Endothelial cell of umbilical vein (primary cell): ENCODE results near the gene CKS1B. TPM values are rescaled to one million over a fixed set of nuclear protein-coding genes. Genes with fewer than 3 reads are reported as not detected.

Source experiments
- BruUV-seq: library from RNA; stranded (reverse); fragments of 400-500 nt; replicated peaks from 2 replicates; lab custom pipeline; 2021; lab: Mats Ljungman, UMichigan
- CTCF ChIA-PET: fragments of 300-600, 350-600 bp; sonication (Branson Sonifier 250); formaldehyde crosslinking; loops from one replicate; lab custom pipeline; 2021; ENCODE audit warnings: antibody characterized with exemption, inconsistent platforms; lab: Charles Lee
- POLR2A ChIA-PET: fragments of 300-600, 350-600 bp; sonication (Branson Sonifier 250); formaldehyde crosslinking; loops from one replicate; lab custom pipeline; 2021; ENCODE audit warnings: antibody characterized with exemption, inconsistent platforms; lab: Charles Lee
- DNase-seq: peaks from one replicate; pipeline ENCODE4 v3.0.0-alpha.2; 2011; ENCODE audit warnings: low read depth, low spot score
- FAIRE-seq: peaks from 2 replicates; lab custom pipeline; 2011; peaks lifted over from hg19 to GRCh38; lab: Jason Lieb, UNC
- H2AFZ ChIP-seq: 2 replicates; pipeline ENCODE4 v1.6.0; 2012; ENCODE audit warnings: low read depth, low read length, control low read depth, inconsistent platforms
- H3K27ac ChIP-seq: 2 replicates; pipeline ENCODE4 v1.5.1; 2011; ENCODE audit warnings: low read depth, mild to moderate bottlenecking, control low read depth, low read length, moderate library complexity; ENCODE audit not compliant: insufficient read depth
- H3K27me3 ChIP-seq, 2 experiments: 2 replicates each; pipeline versions ENCODE4 v1.6.0 to v1.6.1; 2011; ENCODE audit warnings: low read length in 2 of 2, mixed read lengths in 1 of 2; ENCODE audit not compliant: control insufficient read depth in 2 of 2, insufficient read depth in 2 of 2
- H3K36me3 ChIP-seq, 2 experiments: 2 replicates in 1 of 2; 3 replicates in 1 of 2; pipeline ENCODE4 v1.5.1; 2011; ENCODE audit warnings: low read length in 2 of 2, mild to moderate bottlenecking in 1 of 2, moderate library complexity in 1 of 2; ENCODE audit not compliant: control insufficient read depth in 2 of 2, insufficient read depth in 2 of 2; ENCODE audit errors: extremely low read depth in 1 of 2
- H3K4me1 ChIP-seq: 3 replicates; pipeline ENCODE4 v1.5.1; 2011; ENCODE audit warnings: mild to moderate bottlenecking, low read length; ENCODE audit not compliant: control insufficient read depth, insufficient read depth; ENCODE audit errors: extremely low read depth
- H3K4me2 ChIP-seq: 2 replicates; pipeline ENCODE4 v1.6.1; 2011; ENCODE audit warnings: low read length, control low read depth, mixed read lengths; ENCODE audit not compliant: insufficient read depth
- H3K4me3 ChIP-seq, 3 experiments: fragments of 200-600 bp in 1 of 3; sonication (generic), shearing (Covaris generic) in 1 of 3; replicated peaks in 1 of 3; 2 replicates each; pipeline ENCODE4 v1.5.1; 2011 to 2016; ENCODE audit warnings: control low read depth in 3 of 3, low read length in 3 of 3, mild to moderate bottlenecking in 2 of 3, inconsistent platforms in 1 of 3, low read depth in 1 of 3, moderate library complexity in 1 of 3; ENCODE audit not compliant: insufficient read depth in 1 of 3
- H3K79me2 ChIP-seq: 2 replicates; pipeline ENCODE4 v1.6.0; 2012; ENCODE audit warnings: low read length, inconsistent platforms; ENCODE audit not compliant: control insufficient read depth, insufficient read depth
- H3K9ac ChIP-seq: replicated peaks from 2 replicates; pipeline ENCODE3; 2011; ENCODE audit warnings: low read length, control low read depth; ENCODE audit not compliant: insufficient read depth; ENCODE audit errors: extremely low read depth
- H3K9me1 ChIP-seq: replicated peaks from 3 replicates; pipeline ENCODE4 v1.6.0; 2011; ENCODE audit warnings: mild to moderate bottlenecking, low read length; ENCODE audit not compliant: control insufficient read depth, insufficient read depth; ENCODE audit errors: extremely low read depth
- H3K9me3 ChIP-seq: replicated peaks from 2 replicates; pipeline ENCODE4 v1.5.1; 2012; ENCODE audit warnings: low read length, inconsistent platforms; ENCODE audit not compliant: control insufficient read depth, insufficient read depth
- H4K20me1 ChIP-seq: replicated peaks from 2 replicates; pipeline ENCODE3; 2011; ENCODE audit warnings: mild to moderate bottlenecking, low read length; ENCODE audit not compliant: control insufficient read depth, insufficient read depth; ENCODE audit errors: extremely low read depth
- CTCF ChIP-seq, 2 donors: IDR thresholded peaks; 1 replicate in 1 of 2; 2 replicates in 1 of 2; pipeline ENCODE4 v1.5.1; 2011; ENCODE audit warnings: low read length in 2 of 2, mild to moderate bottlenecking in 2 of 2, moderate library complexity in 2 of 2, control low read depth in 1 of 2, inconsistent platforms in 1 of 2, low read depth in 1 of 2; ENCODE audit not compliant: insufficient read depth in 1 of 2; ENCODE audit errors: extremely low read depth in 1 of 2
- EZH2 ChIP-seq: IDR thresholded peaks from 2 replicates; pipeline ENCODE4 v1.6.1; 2012; ENCODE audit warnings: borderline replicate concordance, low read depth, mild to moderate bottlenecking, moderate library complexity, low read length, inconsistent platforms; ENCODE audit not compliant: severe bottlenecking
- FOS ChIP-seq: IDR thresholded peaks from 2 replicates; pipeline ENCODE4 v1.6.1; 2011; ENCODE audit warnings: mild to moderate bottlenecking, low read length, moderate library complexity, borderline replicate concordance; ENCODE audit not compliant: insufficient read depth
- GATA2 ChIP-seq: IDR thresholded peaks from 2 replicates; pipeline ENCODE4 v1.7.0; 2011; ENCODE audit warnings: low read depth, mild to moderate bottlenecking, moderate library complexity, mixed read lengths, low read length; ENCODE audit not compliant: insufficient read length, insufficient read depth
- JUN ChIP-seq: IDR thresholded peaks from 2 replicates; pipeline ENCODE4 v1.6.1; 2011; ENCODE audit warnings: borderline replicate concordance, low read depth; ENCODE audit not compliant: insufficient read length, insufficient read depth
- MAX ChIP-seq: IDR thresholded peaks from 2 replicates; pipeline ENCODE4 v1.6.1; 2011; ENCODE audit not compliant: insufficient read depth, insufficient read length
- MYC ChIP-seq: IDR thresholded peaks from one replicate; pipeline ENCODE4 v1.6.1; 2011; ENCODE audit warnings: mild to moderate bottlenecking, low read depth, low read length
- POLR2A ChIP-seq: IDR thresholded peaks from 2 replicates; pipeline ENCODE4 v1.6.1; 2012; ENCODE audit warnings: low read depth, mild to moderate bottlenecking, control low read depth, low read length
- POLR2AphosphoS5 ChIP-seq: IDR thresholded peaks from 2 replicates; pipeline ENCODE4 v1.6.1; 2012; ENCODE audit warnings: low read depth, mild to moderate bottlenecking, control low read depth, low read length, moderate library complexity; ENCODE audit not compliant: insufficient read depth
- dilution Hi-C: fragments of 300-500 bp; cut with MboI; formaldehyde crosslinking; loops from one replicate; pipeline ENCODE4 v1.15.0; 2019; ENCODE audit warnings: low sequenced_read_pairs; ENCODE audit not compliant: extremely low pct_ligation_motif_present
- intact Hi-C: fragments of 100-400 bp; cut with micrococcal nuclease; formaldehyde crosslinking; loops from one replicate; pipeline ENCODE4 v1.10.0; 2022
- polyA plus RNA-seq, 4 experiments: library from polyadenylated mRNA; depleted of rRNA in 3 of 4; stranded (reverse) in 3 of 4; unstranded in 1 of 4; fragments of >200 nt; gene quantifications; 2 replicates each; pipeline versions ENCODE4 v1.2.1 to v1.2.3, GENCODE V29; 2011 to 2012; ENCODE audit warnings: missing spikeins in 1 of 4
- total RNA-seq: library from RNA; stranded (reverse); gene quantifications from 2 replicates; pipeline ENCODE4 v1.2.3, GENCODE V29; 2021

The CKS1B gene
- total and polyA plus RNA-seq, 2 donors (not counting 3 experiments of a cell fraction or from before 2014, with no cell fraction given) = 126 to 280 TPM

- Histone ChIP-seq H3K4me3 (peak within 1 kb of the TSS; percentile 64 to 78 (median 70)), H3K4me1 (peaks cover 61% of the 10 kb centered on the region), H3K9ac (peak within 1 kb of the TSS; percentile 92), H3K9me3 (no peaks in the 10 kb centered on the region), H3K27ac (peak within 1 kb of the TSS; percentile 99), H3K36me3 (peaks cover 7 to 14% of the 10 kb centered on the region in 2 experiments), H2AFZ (no peak within 1 kb of the TSS), H3K4me2 (peak within 1 kb of the TSS; percentile 80), H3K79me2 (peaks cover 56% of the 10 kb centered on the region), H3K9me1 (no peaks in the 10 kb centered on the region), H3K27me3 (no peaks in the 10 kb centered on the region), H4K20me1 (no peaks in the 10 kb centered on the region)
- BruUV-seq = no TSS peak
- FAIRE-seq (peak; percentile 98), DNase-seq (peak; percentile 91)
- TF ChIP-seq FOS (peak; percentile 73), MAX (no peak), GATA2 (peak; percentile 35), MYC (no peak), CTCF (IDR thresholded peaks at IDR 0.05; ENCODE audit: extremely low read depth in 1 of 2, insufficient read depth in 1 of 2, low read depth in 1 of 2, low read length in 2 of 2) (no peak), POLR2AphosphoS5 (peak; percentile 88), EZH2 (no peak), JUN (no peak), POLR2A (peak; percentile 84)
- intact Hi-C loops (loop anchor here (1.0 to 10.0 kb wide), 3 partner anchors 9 to 486 kb away; partner anchors contain the start of genes EFNA1 and PYGO2), dilution Hi-C loops (no loop called here)
- ChIA-PET CTCF (interaction anchor here (0.8 to 8.5 kb wide), 10 partner anchors 9 to 115 kb away, joined by 3 to 81 read pairs (median 11); partner anchors contain the start of genes ADAM15, LENEP, PMVK and PYGO2), POLR2A (interaction anchor here (0.9 to 1.6 kb wide), 5 partner anchors 9 to 47 kb away, joined by 3 to 10 read pairs (median 4); partner anchors contain the start of gene PYGO2)
Observed at GRCh38 chr1:154970631-154971340, 3.7 kb upstream of the CKS1B start, which contains the start of gene SHC1. Gene SHC1, minus strand, starts transcription at chr1:154970747. Its CDS starts 221 bp downstream, at chr1:154970526.
